IPS-NIHi7 (cell line): ENCODE data around the gene NHLRC2.
"Not testable (repeated sequence)": the region's sequence is repeated elsewhere in the genome, so short reads cannot be mapped to it uniquely, and the experiment has no call there.

Source experiments
- DNase-seq: peaks from one replicate; pipeline ENCODE4 v3.0.0; 2012; ENCODE audit warnings: mixed read lengths; ENCODE audit errors: extremely low spot score

Gene NHLRC2

DNA sequence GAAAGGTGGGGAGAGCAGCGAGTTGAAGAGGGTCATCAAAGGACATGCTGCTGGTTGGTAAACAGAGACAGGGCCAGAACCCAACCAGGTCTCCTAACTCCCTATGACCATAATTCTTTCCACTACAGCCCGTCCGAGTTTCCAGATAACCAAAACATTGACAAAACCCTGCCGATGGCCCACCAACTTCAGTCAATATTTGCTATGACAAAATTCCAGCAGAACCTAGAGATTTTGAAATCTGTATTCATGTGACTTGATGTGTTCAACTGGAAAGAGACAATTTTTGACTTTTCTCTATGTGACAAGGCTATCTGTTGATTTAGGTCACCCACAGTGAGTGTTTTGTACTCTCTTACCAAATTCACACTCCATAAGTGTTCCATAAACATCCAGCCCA, 86.7 kb downstream of the NHLRC2 start:
- DNase-seq = no peak

DNA sequence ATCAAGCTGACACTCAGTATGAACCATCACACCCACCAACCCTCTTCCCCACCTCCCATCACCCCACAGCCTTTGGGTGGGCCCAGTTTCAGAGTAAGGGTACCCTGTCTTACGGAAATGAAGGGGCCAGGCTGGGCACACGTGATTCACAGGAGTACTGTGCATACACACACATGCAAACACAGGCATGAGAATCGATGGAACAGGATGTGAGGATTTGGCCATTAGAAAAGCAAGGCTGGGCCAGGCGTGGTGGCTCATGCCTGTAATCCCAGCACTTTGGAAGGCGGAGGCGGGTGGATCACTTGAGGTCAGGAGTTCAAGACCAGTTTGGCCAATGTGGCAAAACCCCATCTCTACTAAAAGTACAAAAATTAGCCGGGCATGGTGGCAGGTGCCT, 88.7 kb downstream of the NHLRC2 start:
- not testable (repeated sequence) for DNase-seq

DNA sequence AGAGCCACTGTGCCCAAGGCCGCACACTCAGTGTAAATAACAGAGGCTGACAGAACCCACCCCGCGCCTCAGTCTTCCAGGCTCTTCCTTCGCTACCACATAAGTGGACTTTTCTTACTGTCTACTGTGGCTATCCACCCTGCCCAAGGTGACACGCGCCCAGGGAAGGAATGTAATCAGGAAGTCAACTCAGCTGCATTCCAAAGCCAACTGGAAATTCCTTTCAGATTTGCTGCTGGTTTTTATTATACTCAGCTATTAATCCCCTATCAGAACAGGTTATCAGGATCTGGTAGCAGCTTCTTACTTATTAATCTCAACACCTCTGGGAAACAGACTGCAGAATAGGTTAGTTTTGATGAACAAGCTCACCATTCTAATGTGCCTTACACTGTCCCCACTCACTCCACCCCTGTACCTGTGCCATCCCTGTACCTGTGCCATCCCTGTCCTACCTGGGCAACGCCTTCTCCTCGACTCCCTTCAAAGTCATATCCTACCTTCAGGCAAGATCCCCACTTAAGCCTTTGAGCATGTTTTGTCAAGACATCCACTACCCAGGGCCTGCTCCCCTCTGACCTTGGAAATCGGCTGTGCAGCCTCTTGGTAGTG, 90.7 kb downstream of the NHLRC2 start:
- DNase-seq = no peak

DNA sequence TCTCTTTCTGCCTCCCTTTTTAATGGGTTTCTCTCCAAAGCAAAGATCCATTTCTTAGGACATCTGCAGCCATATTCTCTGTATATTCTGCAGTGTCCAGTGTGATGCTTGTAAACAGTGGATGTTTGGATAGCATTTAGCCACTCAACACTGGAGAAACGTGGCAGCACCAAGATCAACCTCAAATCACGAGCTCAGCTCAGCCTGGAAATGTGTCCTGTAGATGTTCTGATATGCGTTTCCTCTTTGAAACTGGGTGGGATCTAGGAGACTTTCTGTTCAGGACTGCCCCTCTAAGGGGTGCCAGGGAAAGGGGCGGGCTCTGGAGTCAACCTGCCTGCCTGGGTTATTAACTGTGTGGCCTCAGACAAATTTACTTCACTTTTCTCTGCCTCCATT, 91.2 kb downstream of the NHLRC2 start:
- no peak for DNase-seq

DNA sequence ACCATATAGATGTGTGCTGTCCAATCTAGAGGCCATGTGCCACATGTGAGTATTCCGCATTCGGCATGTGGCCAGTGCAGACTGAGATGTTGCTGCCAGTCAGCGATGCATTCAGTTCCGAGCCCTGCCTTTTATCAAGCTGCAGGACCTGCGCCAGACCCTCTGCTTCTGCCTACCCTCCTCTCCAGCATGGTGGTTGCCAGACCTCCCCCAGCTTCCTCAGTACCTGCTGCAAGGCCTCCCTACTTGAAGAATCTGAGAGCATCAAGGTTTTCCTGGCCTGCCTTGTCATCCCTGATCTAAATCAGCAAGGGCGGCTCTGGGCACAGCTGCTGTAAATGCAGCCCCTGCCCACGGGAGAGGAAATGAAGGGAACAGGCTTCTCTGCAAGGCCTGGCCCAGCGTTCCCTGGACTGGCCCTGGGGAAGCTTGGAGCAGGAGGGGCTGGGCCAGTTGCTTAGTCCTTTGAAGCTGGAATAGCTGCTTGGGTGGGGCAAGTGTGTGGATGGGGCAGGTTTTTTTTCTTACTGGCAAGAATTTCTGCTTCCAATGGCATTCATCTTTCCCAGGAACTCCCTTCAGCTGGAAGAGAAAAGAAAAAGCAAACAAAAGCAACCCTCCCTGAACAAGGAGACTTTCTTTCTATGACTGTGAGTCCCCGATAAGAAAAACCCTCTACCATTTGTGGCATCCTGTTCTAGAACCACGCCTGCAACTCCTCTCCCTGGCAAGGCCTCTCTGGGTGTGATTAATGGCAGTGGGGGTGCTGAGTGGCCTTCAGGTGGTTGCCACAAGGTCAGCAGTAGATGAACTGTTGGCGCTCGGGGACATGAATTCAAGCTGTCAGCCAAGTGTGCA, 93.0 kb downstream of the NHLRC2 start:
- DNase-seq = no peak

DNA sequence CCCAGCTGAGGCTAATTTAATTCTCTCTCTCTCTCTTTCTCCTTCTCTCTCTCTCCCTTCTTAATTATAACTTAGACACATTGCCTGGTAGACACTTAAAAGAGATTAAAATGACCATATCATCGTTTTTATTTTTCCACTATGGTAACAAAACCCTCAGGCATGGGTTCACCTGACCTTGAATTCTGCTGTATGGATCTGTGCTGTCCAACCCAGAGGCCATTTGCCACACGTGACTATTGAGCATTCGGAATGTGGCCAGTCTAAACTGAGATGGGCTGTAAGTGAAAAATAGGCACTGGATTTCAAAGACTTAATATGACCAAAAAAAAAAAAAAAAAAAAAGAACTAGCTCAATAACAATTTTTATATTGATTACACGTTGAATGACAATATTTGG, 93.6 kb downstream of the NHLRC2 start:
- DNase-seq = no peak

DNA sequence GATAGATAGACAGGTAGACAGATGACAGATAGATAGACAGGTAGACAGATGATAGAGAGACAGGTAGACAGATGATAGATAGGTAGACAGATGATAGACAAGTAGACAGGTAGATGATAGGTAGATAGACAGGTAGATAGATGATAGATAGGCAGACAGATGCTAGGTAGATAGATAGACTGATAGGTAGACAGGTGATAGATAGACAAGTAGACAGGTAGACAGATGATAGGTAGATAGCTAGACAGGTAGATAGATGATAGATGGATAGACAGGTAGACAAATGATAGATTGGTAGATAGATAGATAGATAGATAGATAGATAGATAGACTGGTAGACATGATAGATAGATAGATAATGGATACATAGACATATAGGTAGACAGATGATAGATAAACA, 95.8 kb downstream of the NHLRC2 start:
- no peak for DNase-seq

DNA sequence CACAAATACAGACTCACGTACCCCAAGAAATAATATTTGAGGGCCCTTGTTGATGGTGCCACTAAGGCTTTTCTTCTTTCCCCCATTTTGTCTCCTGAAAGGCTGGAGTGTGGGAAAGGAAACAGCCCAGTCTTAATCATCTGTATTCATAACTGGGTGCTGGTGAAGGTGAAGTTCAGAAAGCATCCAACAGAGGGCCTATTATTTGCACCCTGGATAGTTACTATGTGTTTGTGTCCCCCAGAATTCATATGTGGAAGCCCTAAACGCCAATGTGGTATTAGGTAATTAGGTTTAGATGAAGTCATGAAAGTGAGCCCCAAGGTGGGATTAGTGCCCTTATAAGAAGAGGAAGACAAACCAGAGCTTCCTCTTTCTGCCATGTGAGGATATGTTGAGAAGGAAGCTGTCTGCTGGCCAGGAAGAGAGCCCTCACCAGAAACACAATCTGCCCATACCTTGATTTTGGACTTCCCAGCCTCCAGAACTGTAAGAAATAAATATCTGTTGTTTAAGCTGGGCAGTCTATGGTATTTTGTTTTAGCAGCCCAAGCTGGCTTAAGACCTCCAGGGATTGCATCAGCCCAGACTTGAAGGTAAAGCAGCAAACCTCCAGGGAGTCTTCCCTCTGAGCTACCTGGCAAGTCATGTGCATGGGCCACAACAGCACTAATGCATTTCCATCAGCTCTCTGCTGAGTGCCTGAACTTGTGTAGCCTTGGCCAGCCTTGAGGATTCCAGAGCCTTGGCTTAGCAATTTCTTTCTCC, 99.2 kb downstream of the NHLRC2 start:
- DNase-seq = no peak

DNA sequence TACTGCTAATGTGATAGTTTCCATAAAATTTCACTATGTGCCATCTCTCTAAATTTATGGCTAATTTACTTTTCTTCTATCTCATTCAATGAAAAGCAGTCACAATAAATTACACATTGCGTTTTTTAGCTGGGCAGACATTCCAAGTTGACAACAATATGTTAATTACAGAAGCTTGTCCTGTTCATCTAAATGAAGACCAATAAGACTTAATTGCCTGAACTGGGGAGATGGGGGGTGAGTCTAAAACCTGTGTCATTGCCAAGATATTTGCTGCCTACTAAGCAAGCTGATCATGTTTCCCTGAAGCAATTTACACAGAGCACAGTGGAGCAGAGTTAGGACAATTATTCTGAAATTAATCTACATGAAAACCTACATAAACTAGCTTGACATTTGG, 99.9 kb downstream of the NHLRC2 start:
- no peak for DNase-seq

DNA sequence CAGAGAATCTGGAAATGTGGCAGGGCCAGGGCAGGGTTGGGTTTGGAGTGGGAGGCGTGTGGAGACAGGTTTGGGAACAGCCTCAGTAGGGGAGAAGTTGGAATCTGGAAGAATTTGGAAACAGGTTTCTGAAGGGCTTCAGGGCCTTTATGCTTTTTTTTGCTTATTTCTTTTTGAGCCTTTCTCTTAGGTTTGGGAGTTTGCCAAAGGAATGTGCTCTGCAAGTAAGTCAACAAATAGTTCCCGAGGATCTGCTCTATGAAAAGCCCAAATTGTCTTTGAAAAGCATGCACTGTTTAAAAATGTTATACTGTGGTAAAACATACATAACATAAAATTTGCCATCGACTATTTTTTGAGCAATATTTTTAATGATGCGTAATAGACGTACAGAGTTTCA, 102.6 kb downstream of the NHLRC2 start:
- no peak for DNase-seq

DNA sequence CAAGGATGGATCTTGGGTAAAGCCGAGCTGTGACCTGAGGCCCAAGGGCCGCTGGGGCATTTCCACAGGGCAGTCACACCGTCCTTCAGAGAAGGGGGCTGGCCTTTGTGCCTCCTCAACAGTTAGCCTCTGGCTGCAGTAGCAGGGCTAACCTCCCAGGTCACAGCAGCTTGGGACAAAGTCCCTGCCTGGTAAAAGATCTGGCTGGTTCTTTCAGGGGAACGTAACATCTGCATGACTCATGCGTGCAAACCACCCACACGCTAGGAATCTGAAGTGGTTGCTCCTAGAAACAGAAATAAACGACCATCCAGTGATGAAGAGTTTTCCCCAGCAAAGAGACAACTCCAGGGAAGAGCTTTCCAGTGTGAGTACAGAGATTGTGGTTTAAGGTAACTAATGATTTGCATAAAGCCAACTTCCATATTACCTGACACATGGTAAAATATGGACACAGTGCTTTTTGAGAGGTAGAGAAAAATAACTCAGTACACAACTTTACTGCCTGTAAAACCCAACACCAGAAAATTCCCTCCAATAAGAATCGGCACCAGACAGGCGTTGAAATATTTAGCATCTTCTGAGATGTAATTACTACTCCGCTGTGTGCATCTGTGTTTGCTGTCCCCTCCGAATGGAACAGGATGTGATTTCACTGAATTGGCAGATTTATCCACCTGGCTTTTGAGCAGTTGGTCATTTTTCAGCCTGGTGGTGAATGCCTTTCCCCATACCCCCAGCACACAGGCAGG, 104.3 kb downstream of the NHLRC2 start:
- peak; percentile 49 for DNase-seq

DNA sequence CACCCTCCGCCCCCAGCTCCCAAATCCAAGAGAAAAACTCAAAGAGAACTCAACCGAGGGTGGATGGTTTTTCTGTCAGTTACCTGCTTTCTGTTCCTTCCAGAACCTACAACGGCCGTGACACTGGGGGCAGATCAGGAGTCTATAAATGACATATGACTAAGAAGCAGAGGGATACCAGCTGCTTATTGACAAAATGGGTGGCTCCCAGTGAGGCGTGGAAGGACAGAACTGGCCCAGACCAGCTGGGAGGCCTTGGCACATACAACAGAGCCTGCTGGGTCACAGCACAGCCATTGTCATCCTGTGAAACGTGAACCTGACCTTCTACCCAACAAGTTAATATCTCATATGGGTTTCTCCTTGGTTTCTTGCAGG, 104.9 kb downstream of the NHLRC2 start:
- no peak for DNase-seq

DNA sequence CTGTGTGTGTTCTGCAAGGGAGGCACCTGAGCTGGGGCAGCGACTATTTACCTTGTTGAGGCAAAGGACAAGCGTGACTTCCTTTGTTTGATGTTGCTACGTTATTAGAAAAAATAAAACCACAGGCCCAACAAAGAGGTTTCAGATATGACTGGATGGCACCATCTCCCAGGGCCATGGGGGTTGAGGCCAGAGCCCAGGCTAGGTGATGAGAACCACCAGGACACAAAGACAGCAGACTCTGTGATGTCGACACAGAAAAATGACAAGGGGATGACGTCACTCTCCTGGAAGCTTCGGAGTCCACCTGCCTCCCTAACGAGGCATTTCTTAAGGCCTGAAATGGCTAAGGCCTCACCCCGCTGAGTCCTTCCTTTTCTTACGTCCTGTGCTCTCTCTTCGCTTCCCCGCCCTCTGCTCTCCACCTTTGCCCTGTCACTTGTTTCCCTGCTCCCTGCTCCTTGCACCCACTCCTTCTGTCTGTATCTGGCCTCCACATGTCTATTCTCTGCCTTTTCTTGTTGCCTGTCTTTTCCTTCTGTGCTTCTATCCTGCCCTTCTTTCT, 106.2 kb downstream of the NHLRC2 start:
- DNase-seq = peak; percentile 27

DNA sequence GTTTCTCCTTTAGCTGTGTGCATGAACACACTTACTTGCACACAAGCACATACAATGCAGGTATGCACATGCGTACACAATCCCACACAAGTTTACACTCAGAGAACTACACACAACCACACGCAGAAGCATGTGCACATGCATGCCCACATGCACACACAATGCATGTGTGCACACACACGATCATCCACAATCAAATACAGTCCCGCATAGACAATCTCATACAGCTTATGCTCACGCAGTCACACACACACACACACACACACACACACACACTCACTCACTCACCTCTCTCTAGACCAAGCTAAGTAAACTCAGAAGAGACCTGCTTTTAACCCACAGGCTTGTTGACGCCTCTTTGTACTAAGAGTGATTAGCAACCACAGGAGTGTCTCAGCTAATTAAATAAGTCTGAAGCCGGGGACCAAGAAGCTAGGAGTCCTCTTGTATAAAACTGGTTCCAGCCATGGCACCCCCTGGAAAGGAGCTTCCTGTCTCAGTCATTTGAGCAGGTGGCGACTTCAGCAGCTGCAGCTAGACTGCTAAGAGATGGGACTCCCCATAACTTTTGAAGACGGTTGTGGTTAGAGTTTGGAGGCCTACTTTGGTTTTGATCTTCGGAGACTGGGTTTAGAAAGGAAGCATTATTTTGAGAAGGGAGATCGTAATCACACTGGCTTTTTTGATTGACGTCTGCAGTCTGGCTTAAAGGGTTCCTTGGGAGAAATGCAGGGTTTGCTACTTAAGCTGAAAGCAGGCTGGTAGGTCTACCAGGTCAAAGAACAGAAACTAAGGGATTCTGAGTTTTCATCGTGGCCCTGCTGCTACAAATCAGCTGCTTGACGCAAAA, 106.9 kb downstream of the NHLRC2 start:
- no peak for DNase-seq

DNA sequence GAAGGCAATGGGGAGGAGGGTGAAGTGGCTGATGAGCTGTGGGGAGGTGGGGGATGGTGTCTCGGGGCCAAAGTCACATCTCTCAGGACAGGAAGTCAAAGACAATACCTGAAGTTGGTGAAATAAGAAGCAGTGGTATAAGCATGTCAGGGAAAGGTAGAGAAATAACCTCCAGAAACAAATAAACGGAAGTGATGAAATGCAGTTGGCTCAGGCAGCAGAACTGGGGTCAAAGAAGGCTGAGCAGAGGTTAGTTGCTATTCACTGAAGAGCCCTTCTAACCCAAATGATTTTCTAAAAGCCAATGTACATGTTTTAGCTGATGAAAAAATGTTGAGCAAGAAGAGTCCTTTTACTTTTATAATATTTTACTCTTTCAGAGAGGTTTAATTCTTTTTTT, 110.6 kb downstream of the NHLRC2 start:
- no peak for DNase-seq

DNA sequence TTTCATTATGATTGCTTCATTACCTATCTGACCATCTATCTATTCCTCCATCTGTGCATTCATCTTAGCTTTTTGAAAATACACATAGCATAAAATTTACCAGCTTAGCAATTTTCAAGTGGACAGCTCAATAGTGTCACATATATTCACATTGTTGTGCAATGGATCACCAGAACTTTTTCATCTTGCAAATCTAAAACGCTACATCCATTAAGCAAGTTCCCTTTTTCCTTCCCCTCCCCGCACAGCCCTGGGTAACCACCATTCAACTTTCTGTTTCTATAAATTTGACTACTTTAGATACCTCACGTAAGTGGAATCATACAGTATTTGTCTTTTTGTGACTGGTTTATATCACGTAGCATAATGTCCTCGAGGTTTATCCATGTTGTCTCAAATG, 111.2 kb downstream of the NHLRC2 start:
- DNase-seq = no peak
